ENCODE results near the gene THBS3. TPM values are rescaled to one million over a fixed set of nuclear protein-coding genes. Genes with fewer than 3 reads are reported as not detected.
A peak's percentile ranks its signal among the peaks of the same experiment; 100 is the strongest.

Gene THBS3
- total and polyA plus RNA-seq, 9 of the 15 experiments (the other 6 are each of a cell fraction or from before 2014, with no cell fraction given) = 0.59 to 8.3 (median 3.2) TPM

GRCh38 chr1:155170806-155171205 lies 36.9 kb downstream of the THBS3 start:
- H4K20me1 ChIP-seq (replicated peaks; ENCODE audit: control insufficient read depth, insufficient read depth, low read length) = no peaks in the 10 kb centered on the region
- H3K4me1 ChIP-seq (replicated peaks in 1 of 2; ENCODE audit: control insufficient read depth in 2 of 2, insufficient read depth in 2 of 2, low read length in 2 of 2) = peaks cover 16 to 40% of the 10 kb centered on the region in 2 experiments; a peak in 4 of 5 replicates
- H3K79me2 ChIP-seq (ENCODE audit: control insufficient read depth, insufficient read depth, low read length) = peaks cover 15% of the 10 kb centered on the region
- H3K27me3 ChIP-seq (ENCODE audit: control insufficient read depth in 2 of 2, insufficient read depth in 2 of 2, low read length in 2 of 2) = no peaks in the 10 kb centered on the region
- ATAC-seq = no peak
- no peak for TF ChIP-seq POLR2H (tag; IDR thresholded peaks at IDR 0.05; ENCODE audit: low read depth)
- no peak for TF ChIP-seq ZNF217 (CRISPR knock-in tag; IDR thresholded peaks at IDR 0.05)
- no peak for DNase-seq (ENCODE audit: extremely low read depth in 1 of 4, low spot score in 3 of 4)
- no peaks in the 10 kb centered on the region for H3K9me1 ChIP-seq (ENCODE audit: control insufficient read depth, insufficient read depth, low read length)
- CTCF ChIA-PET (ENCODE audit: low intra/inter-chr PET ratio) = interaction anchor here (0.8 kb wide), 1 partner anchor 58 kb away, joined by 6 read pairs; no protein-coding TSS in a partner anchor
- intact Hi-C loops (cut with micrococcal nuclease) = no loop called here
- FAIRE-seq = no peak
- H3K27ac ChIP-seq (ENCODE audit: extremely low read depth, low read depth, low read length) = no peak overlapping the region
- H3K9ac ChIP-seq (ENCODE audit: insufficient read depth in 1 of 2, low read depth in 2 of 2, low read length in 2 of 2) = no peak overlapping the region
- POLR2A ChIA-PET = interaction anchor here (0.6 to 2.6 kb wide), 2 partner anchors 23 to 96 kb away, joined by 3 to 12 read pairs; no protein-coding TSS in a partner anchor
- H3K9me3 ChIP-seq (replicated peaks; ENCODE audit: control insufficient read depth, insufficient read depth, low read depth, low read length) = no peaks in the 10 kb centered on the region
- H3K4me3 ChIP-seq = no peak overlapping the region
- no peak overlapping the region for H3K4me2 ChIP-seq (ENCODE audit: insufficient read depth, low read length)
- H3K36me3 ChIP-seq (ENCODE audit: control insufficient read depth, insufficient read depth, low read length) = peaks cover 35% of the 10 kb centered on the region
- in situ Hi-C loops (cut with MboI) = no loop called here
- BruUV-seq (replicated peaks) = no TSS peak
- no peak overlapping the region for H2AFZ ChIP-seq (ENCODE audit: low read depth, low read length)
- 83% methylated on average over 7 of the region's 7 CpGs for WGBS (ENCODE audit: insufficient coverage, low coverage, missing lambda C conversion rate)

- no peak for FAIRE-seq
- no peak overlapping the region for H3K4me3 ChIP-seq
- in situ Hi-C loops (cut with MboI) (no loop called here), intact Hi-C loops (cut with micrococcal nuclease) (no loop called here)
- peaks cover 16 to 34% of the 10 kb centered on the region in 2 experiments; a peak in 4 of 5 replicates for H3K4me1 ChIP-seq (replicated peaks in 1 of 2; ENCODE audit: control insufficient read depth in 2 of 2, insufficient read depth in 2 of 2, low read length in 2 of 2)
- peaks cover 35% of the 10 kb centered on the region for H3K36me3 ChIP-seq (ENCODE audit: control insufficient read depth, insufficient read depth, low read length)
- H3K27ac ChIP-seq (ENCODE audit: extremely low read depth, low read depth, low read length) = no peak overlapping the region
- no peaks in the 10 kb centered on the region for H4K20me1 ChIP-seq (replicated peaks; ENCODE audit: control insufficient read depth, insufficient read depth, low read length)
- no peak overlapping the region for H2AFZ ChIP-seq (ENCODE audit: low read depth, low read length)
- BruUV-seq (replicated peaks) = TSS peak; percentile 25
- H3K79me2 ChIP-seq (ENCODE audit: control insufficient read depth, insufficient read depth, low read length) = peaks cover 15% of the 10 kb centered on the region
- H3K27me3 ChIP-seq (ENCODE audit: control insufficient read depth in 2 of 2, insufficient read depth in 2 of 2, low read length in 2 of 2) = no peaks in the 10 kb centered on the region
- H3K9ac ChIP-seq (ENCODE audit: insufficient read depth in 1 of 2, low read depth in 2 of 2, low read length in 2 of 2) = no peak overlapping the region
- no peak overlapping the region for H3K4me2 ChIP-seq (ENCODE audit: insufficient read depth, low read length)
- no peak for ATAC-seq
- CTCF ChIA-PET (ENCODE audit: low intra/inter-chr PET ratio) = interaction anchor here (0.8 kb wide), 1 partner anchor 58 kb away, joined by 6 read pairs; no protein-coding TSS in a partner anchor
- no peaks in the 10 kb centered on the region for H3K9me3 ChIP-seq (replicated peaks; ENCODE audit: control insufficient read depth, insufficient read depth, low read depth, low read length)
- DNase-seq (ENCODE audit: extremely low read depth in 1 of 4, low spot score in 3 of 4) = peak in 1 of 4 experiments; percentile 0
- POLR2A ChIA-PET = interaction anchor here (0.6 kb wide), 2 partner anchors 95 to 113 kb away, joined by 3 read pairs; no protein-coding TSS in a partner anchor
- no CpG with 5 or more reads among the region's 2 CpGs for WGBS (ENCODE audit: insufficient coverage, low coverage, missing lambda C conversion rate)
- H3K9me1 ChIP-seq (ENCODE audit: control insufficient read depth, insufficient read depth, low read length) = no peaks in the 10 kb centered on the region
- TF ChIP-seq ETS1 (conservative IDR thresholded peaks at IDR 0.05; ENCODE audit: control insufficient read depth, low read depth, low read length) (no peak), NFXL1 (CRISPR knock-in tag; IDR thresholded peaks at IDR 0.05) (no peak), ZNF134 (CRISPR knock-in tag; conservative IDR thresholded peaks at IDR 0.05) (no peak), ZNF121 (CRISPR knock-in tag; conservative IDR thresholded peaks at IDR 0.05) (peak; percentile 65; the same call in 1 of the 2 replicates), HMG20A (CRISPR knock-in tag; conservative IDR thresholded peaks at IDR 0.05) (no peak), PKNOX1 (IDR thresholded peaks at IDR 0.05) (no peak)
These were observed 37.5 kb downstream of the THBS3 start for GRCh38 chr1:155170101-155170785.
